ENCODE data around the gene LPXN.

The LPXN gene

DNA sequence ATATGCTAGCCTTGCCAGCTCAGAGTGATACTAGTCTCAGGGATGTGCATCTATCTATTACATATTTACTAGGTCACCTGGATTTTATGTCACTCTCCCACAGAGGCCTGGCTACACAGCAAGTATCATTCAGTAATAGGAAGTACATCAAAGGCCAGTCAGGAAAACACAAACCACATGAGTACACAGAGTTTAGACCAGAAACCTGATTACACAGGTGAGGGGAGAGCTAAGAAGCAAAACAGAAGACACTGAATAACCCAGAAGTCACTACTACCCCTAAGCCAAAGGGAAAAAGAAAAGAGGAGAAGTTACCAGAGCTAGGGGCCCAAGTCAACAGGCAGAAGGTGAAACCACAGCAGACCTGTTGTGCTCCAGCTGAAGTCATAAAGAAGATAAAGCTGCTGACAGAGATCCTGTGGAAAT lies 13.3 kb downstream of the LPXN start:
- Histone ChIP-seq H3K27ac (ENCODE audit: insufficient read depth in 1 of 2, low read depth in 1 of 2, low read length in 2 of 2, poor library complexity in 1 of 2, severe bottlenecking in 2 of 2) (no peak overlapping the region), H3K4me3 (ENCODE audit: control insufficient read depth in 1 of 7, extremely low read depth in 1 of 7, insufficient read depth in 4 of 7, low read depth in 2 of 7, low read length in 6 of 7) (no peak overlapping the region), H3K4me1 (ENCODE audit: control extremely low read depth in 1 of 4, control insufficient read depth in 4 of 4, insufficient read depth in 4 of 4, low read length in 3 of 4) (peaks cover 7 to 33% (median 28%) of the 10 kb centered on the region in 4 experiments), H3K36me3 (ENCODE audit: control insufficient read depth in 4 of 4, insufficient read depth in 4 of 4, low read length in 3 of 4) (peaks cover 0 to 30% (median 0%) of the 10 kb centered on the region in 4 experiments), H3K9me3 (ENCODE audit: control extremely low read depth in 1 of 5, control insufficient read depth in 4 of 5, insufficient read depth in 2 of 5, low read depth in 1 of 5, low read length in 4 of 5) (no peaks in the 10 kb centered on the region), H3K27me3 (replicated peaks in 2 of 5; ENCODE audit: control insufficient read depth in 4 of 5, insufficient read depth in 5 of 5, low read length in 4 of 5) (no peaks in the 10 kb centered on the region)
- POLR2A ChIA-PET: interaction anchor here (4.1 kb wide), 1 partner anchor 15 kb away, joined by 13 read pairs; no protein-coding TSS in a partner anchor
- CTCF ChIA-PET: interaction anchor here (0.7 to 3.6 kb wide), 5 partner anchors 10 to 56 kb away, joined by 3 to 32 read pairs (median 4); partner anchors contain the start of gene LPXN
- peak in 2 of 3 donors; percentile 62 to 70 for DNase-seq

DNA sequence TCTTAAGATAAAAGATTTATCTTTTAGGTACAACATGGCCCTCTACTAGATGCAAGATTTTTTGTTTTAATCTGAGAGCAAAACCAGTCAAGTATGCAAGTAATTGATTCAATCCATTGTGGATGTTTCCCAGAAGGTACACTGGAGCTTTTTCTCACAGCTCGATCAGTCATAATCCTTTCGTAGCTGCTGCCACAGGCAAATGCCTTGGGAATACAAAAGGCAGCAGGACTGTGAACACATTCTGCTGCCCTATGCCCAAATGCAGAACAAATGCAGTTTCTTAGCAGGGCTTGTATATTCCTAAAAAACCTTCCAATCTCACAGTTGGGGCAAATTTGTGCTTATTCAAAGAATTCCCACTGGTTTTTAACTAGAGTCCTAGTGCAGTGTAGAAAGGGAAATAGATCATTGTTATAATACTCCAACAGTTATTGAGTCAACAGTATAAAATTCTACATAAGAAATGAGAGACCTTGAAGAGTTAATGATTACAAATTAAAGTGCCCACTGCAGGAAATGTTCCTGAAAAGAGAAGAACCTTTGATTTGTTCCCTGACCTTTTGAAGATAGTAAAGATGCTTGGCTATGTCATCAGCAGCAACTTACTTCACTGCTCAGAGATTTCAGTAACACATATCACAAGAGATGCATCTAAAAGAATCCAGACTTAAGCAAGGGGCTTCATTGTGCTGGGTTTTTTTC lies 14.1 kb downstream of the LPXN start:
- 93% methylated on average over 2 of the region's 2 CpGs for WGBS (ENCODE audit: insufficient coverage)
- POLR2A ChIA-PET: interaction anchor here (4.1 kb wide), 1 partner anchor 16 kb away, joined by 13 read pairs; no protein-coding TSS in a partner anchor
- peaks cover 0 to 26% (median 0%) of the 10 kb centered on the region in 4 experiments for H3K36me3 ChIP-seq (ENCODE audit: control insufficient read depth in 4 of 4, insufficient read depth in 4 of 4, low read length in 3 of 4)
- peaks cover 7 to 32% (median 28%) of the 10 kb centered on the region in 4 experiments for H3K4me1 ChIP-seq (ENCODE audit: control extremely low read depth in 1 of 4, control insufficient read depth in 4 of 4, insufficient read depth in 4 of 4, low read length in 3 of 4)
- no peaks in the 10 kb centered on the region for H3K27me3 ChIP-seq (replicated peaks in 2 of 5; ENCODE audit: control insufficient read depth in 4 of 5, insufficient read depth in 5 of 5, low read length in 4 of 5)
- no peak for DNase-seq
- H3K9me3 ChIP-seq (ENCODE audit: control extremely low read depth in 1 of 5, control insufficient read depth in 4 of 5, insufficient read depth in 2 of 5, low read depth in 1 of 5, low read length in 4 of 5): no peaks in the 10 kb centered on the region
- H3K27ac ChIP-seq (ENCODE audit: insufficient read depth in 1 of 2, low read depth in 1 of 2, low read length in 2 of 2, poor library complexity in 1 of 2, severe bottlenecking in 2 of 2): no peak overlapping the region
- H3K4me3 ChIP-seq (ENCODE audit: control insufficient read depth in 1 of 7, extremely low read depth in 1 of 7, insufficient read depth in 4 of 7, low read depth in 2 of 7, low read length in 6 of 7): no peak overlapping the region
- CTCF ChIA-PET: interaction anchor here (0.9 to 3.2 kb wide), 4 partner anchors 7 to 57 kb away, joined by 3 to 17 read pairs (median 4); no protein-coding TSS in a partner anchor

- peaks cover 7 to 32% (median 28%) of the 10 kb centered on the region in 4 experiments for H3K4me1 ChIP-seq (ENCODE audit: control extremely low read depth in 1 of 4, control insufficient read depth in 4 of 4, insufficient read depth in 4 of 4, low read length in 3 of 4)
These were observed 14.8 kb downstream of the LPXN start for GRCh38 chr11:58560842-58561241.

GRCh38 chr11:58549644-58550043 lies 26.0 kb downstream of the LPXN start:
- Histone ChIP-seq H3K36me3 (ENCODE audit: control insufficient read depth in 4 of 4, insufficient read depth in 4 of 4, low read length in 3 of 4) (peaks cover 18 to 92% (median 24%) of the 10 kb centered on the region in 4 experiments), H3K4me3 (ENCODE audit: control insufficient read depth in 1 of 7, extremely low read depth in 1 of 7, insufficient read depth in 4 of 7, low read depth in 2 of 7, low read length in 6 of 7) (no peak overlapping the region), H3K9me3 (ENCODE audit: control extremely low read depth in 1 of 5, control insufficient read depth in 4 of 5, insufficient read depth in 2 of 5, low read depth in 1 of 5, low read length in 4 of 5) (peaks cover 0 to 11% (median 1%) of the 10 kb centered on the region in 5 experiments), H3K27me3 (replicated peaks in 2 of 5; ENCODE audit: control insufficient read depth in 4 of 5, insufficient read depth in 5 of 5, low read length in 4 of 5) (no peaks in the 10 kb centered on the region), H3K27ac (ENCODE audit: insufficient read depth in 1 of 2, low read depth in 1 of 2, low read length in 2 of 2, poor library complexity in 1 of 2, severe bottlenecking in 2 of 2) (no peak overlapping the region), H3K4me1 (ENCODE audit: control extremely low read depth in 1 of 4, control insufficient read depth in 4 of 4, insufficient read depth in 4 of 4, low read length in 3 of 4) (no peaks in the 10 kb centered on the region)
- WGBS (ENCODE audit: insufficient coverage): 100% methylated on average over 5 of the region's 7 CpGs
- no peak for DNase-seq
- ChIA-PET POLR2A (no interaction called here), CTCF (no interaction called here)

More at GRCh38 chr11:58560842-58561241, 14.8 kb downstream of the LPXN start:
- Histone ChIP-seq H3K36me3 (ENCODE audit: control insufficient read depth in 4 of 4, insufficient read depth in 4 of 4, low read length in 3 of 4) (peaks cover 0 to 25% (median 0%) of the 10 kb centered on the region in 4 experiments), H3K9me3 (ENCODE audit: control extremely low read depth in 1 of 5, control insufficient read depth in 4 of 5, insufficient read depth in 2 of 5, low read depth in 1 of 5, low read length in 4 of 5) (no peaks in the 10 kb centered on the region), H3K4me3 (ENCODE audit: control insufficient read depth in 1 of 7, extremely low read depth in 1 of 7, insufficient read depth in 4 of 7, low read depth in 2 of 7, low read length in 6 of 7) (no peak overlapping the region), H3K27me3 (replicated peaks in 2 of 5; ENCODE audit: control insufficient read depth in 4 of 5, insufficient read depth in 5 of 5, low read length in 4 of 5) (no peaks in the 10 kb centered on the region), H3K27ac (ENCODE audit: insufficient read depth in 1 of 2, low read depth in 1 of 2, low read length in 2 of 2, poor library complexity in 1 of 2, severe bottlenecking in 2 of 2) (no peak overlapping the region)
- DNase-seq: no peak
- ChIA-PET POLR2A (no interaction called here), CTCF (interaction anchor here (0.9 to 3.2 kb wide), 3 partner anchors 8 to 37 kb away, joined by 3 to 17 read pairs (median 3); no protein-coding TSS in a partner anchor)
- no CpG with 5 or more reads among the region's 2 CpGs for WGBS (ENCODE audit: insufficient coverage)

DNA sequence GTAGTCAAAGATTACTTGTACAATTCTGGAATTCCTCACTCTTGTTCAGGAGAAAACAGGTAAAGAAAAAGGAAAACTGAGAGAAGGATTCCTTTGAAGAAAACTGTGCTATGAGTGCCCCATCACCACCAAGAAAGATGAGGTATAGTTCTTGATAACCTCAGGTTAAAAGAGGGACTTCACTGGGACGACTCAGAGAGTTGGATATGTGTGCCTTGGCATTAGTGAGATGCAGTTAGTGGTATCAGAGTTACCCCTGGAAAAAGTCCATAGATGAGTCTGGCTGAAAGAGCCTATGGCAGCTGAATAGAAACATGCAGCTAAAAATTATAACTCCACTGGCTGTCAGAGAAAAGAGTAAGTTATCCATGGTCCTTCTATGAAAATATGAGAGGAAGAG lies 28.8 kb downstream of the LPXN start:
- H3K27ac ChIP-seq (ENCODE audit: insufficient read depth in 1 of 2, low read depth in 1 of 2, low read length in 2 of 2, poor library complexity in 1 of 2, severe bottlenecking in 2 of 2): no peak overlapping the region
- POLR2A ChIA-PET: no interaction called here
- H3K4me3 ChIP-seq (ENCODE audit: control insufficient read depth in 1 of 7, extremely low read depth in 1 of 7, insufficient read depth in 4 of 7, low read depth in 2 of 7, low read length in 6 of 7): no peak overlapping the region
- WGBS (ENCODE audit: insufficient coverage): 83% methylated on average over 1 of the region's 1 CpG
- no peaks in the 10 kb centered on the region for H3K27me3 ChIP-seq (replicated peaks in 2 of 5; ENCODE audit: control insufficient read depth in 4 of 5, insufficient read depth in 5 of 5, low read length in 4 of 5)
- CTCF ChIA-PET: no interaction called here
- no peaks in the 10 kb centered on the region for H3K4me1 ChIP-seq (ENCODE audit: control extremely low read depth in 1 of 4, control insufficient read depth in 4 of 4, insufficient read depth in 4 of 4, low read length in 3 of 4)
- no peak for DNase-seq
- peaks cover 0 to 11% (median 1%) of the 10 kb centered on the region in 5 experiments for H3K9me3 ChIP-seq (ENCODE audit: control extremely low read depth in 1 of 5, control insufficient read depth in 4 of 5, insufficient read depth in 2 of 5, low read depth in 1 of 5, low read length in 4 of 5)
- peaks cover 16 to 88% (median 24%) of the 10 kb centered on the region in 4 experiments for H3K36me3 ChIP-seq (ENCODE audit: control insufficient read depth in 4 of 4, insufficient read depth in 4 of 4, low read length in 3 of 4)

GRCh38 chr11:58531865-58532341 lies 43.8 kb downstream of the LPXN start:
- no peaks in the 10 kb centered on the region for H3K27me3 ChIP-seq (replicated peaks in 2 of 5; ENCODE audit: control insufficient read depth in 4 of 5, insufficient read depth in 5 of 5, low read length in 4 of 5)
- H3K4me3 ChIP-seq (ENCODE audit: control insufficient read depth in 1 of 7, extremely low read depth in 1 of 7, insufficient read depth in 4 of 7, low read depth in 2 of 7, low read length in 6 of 7): no peak overlapping the region
- POLR2A ChIA-PET: no interaction called here
- CTCF ChIA-PET: interaction anchor here (1.0 to 1.6 kb wide), 2 partner anchors 12 to 96 kb away, joined by 4 to 6 read pairs; no protein-coding TSS in a partner anchor
- WGBS (ENCODE audit: insufficient coverage): 90% methylated on average over 20 of the region's 25 CpGs
- peaks cover 0 to 7% (median 0%) of the 10 kb centered on the region in 5 experiments for H3K9me3 ChIP-seq (ENCODE audit: control extremely low read depth in 1 of 5, control insufficient read depth in 4 of 5, insufficient read depth in 2 of 5, low read depth in 1 of 5, low read length in 4 of 5)
- no peak for DNase-seq
- no peak overlapping the region for H3K27ac ChIP-seq (ENCODE audit: insufficient read depth in 1 of 2, low read depth in 1 of 2, low read length in 2 of 2, poor library complexity in 1 of 2, severe bottlenecking in 2 of 2)
- H3K4me1 ChIP-seq (ENCODE audit: control extremely low read depth in 1 of 4, control insufficient read depth in 4 of 4, insufficient read depth in 4 of 4, low read length in 3 of 4): peaks cover 0 to 6% (median 2%) of the 10 kb centered on the region in 4 experiments
- peaks cover 0 to 34% (median 5%) of the 10 kb centered on the region in 4 experiments for H3K36me3 ChIP-seq (ENCODE audit: control insufficient read depth in 4 of 4, insufficient read depth in 4 of 4, low read length in 3 of 4)

DNA sequence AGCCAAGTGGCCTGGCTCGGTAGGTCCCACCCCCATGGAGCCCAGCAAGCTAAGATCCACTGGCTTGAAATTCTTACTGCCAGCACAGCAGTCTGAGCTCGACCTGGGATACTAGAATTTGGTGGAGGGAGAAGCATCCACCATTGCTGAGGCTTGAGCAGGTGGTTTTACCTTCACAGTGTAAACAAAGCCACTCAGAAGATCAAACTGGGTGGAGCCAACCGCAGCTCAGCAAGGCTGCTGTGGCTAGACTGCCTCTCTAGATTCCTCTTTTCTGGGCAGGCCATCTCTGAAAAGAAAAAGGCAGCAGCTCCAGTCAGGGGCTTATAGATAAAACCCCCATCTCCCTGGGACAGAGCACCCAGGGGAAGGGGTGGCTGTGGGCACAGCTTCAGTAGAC lies 45.4 kb downstream of the LPXN start:
- 90% methylated on average over 2 of the region's 3 CpGs for WGBS (ENCODE audit: insufficient coverage)
- H3K9me3 ChIP-seq (ENCODE audit: control extremely low read depth in 1 of 5, control insufficient read depth in 4 of 5, insufficient read depth in 2 of 5, low read depth in 1 of 5, low read length in 4 of 5): peaks cover 0 to 7% (median 0%) of the 10 kb centered on the region in 5 experiments
- ChIA-PET POLR2A (no interaction called here), CTCF (no interaction called here)
- peak in 1 of 3 donors; percentile 20 for DNase-seq
- peaks cover 0 to 38% (median 5%) of the 10 kb centered on the region in 4 experiments for H3K36me3 ChIP-seq (ENCODE audit: control insufficient read depth in 4 of 4, insufficient read depth in 4 of 4, low read length in 3 of 4)
- no peaks in the 10 kb centered on the region for H3K27me3 ChIP-seq (replicated peaks in 2 of 5; ENCODE audit: control insufficient read depth in 4 of 5, insufficient read depth in 5 of 5, low read length in 4 of 5)
- no peak overlapping the region for H3K4me3 ChIP-seq (ENCODE audit: control insufficient read depth in 1 of 7, extremely low read depth in 1 of 7, insufficient read depth in 4 of 7, low read depth in 2 of 7, low read length in 6 of 7)
- no peak overlapping the region for H3K27ac ChIP-seq (ENCODE audit: insufficient read depth in 1 of 2, low read depth in 1 of 2, low read length in 2 of 2, poor library complexity in 1 of 2, severe bottlenecking in 2 of 2)
- peaks cover 4 to 22% (median 12%) of the 10 kb centered on the region in 4 experiments for H3K4me1 ChIP-seq (ENCODE audit: control extremely low read depth in 1 of 4, control insufficient read depth in 4 of 4, insufficient read depth in 4 of 4, low read length in 3 of 4)

Measured in common myeloid progenitor, CD34-positive (primary cell).